HG03521 (cell line): ENCODE measurements around the gene CNPPD1.

Experiments
- ATAC-seq: cut with Tn5 transposase; IDR thresholded peaks from one replicate; pipeline ENCODE4 v1.9.1; 2021; ENCODE audit warnings: mild to moderate bottlenecking, moderate library complexity; ENCODE audit not compliant: unreplicated experiment

CNPPD1 gene

DNA sequence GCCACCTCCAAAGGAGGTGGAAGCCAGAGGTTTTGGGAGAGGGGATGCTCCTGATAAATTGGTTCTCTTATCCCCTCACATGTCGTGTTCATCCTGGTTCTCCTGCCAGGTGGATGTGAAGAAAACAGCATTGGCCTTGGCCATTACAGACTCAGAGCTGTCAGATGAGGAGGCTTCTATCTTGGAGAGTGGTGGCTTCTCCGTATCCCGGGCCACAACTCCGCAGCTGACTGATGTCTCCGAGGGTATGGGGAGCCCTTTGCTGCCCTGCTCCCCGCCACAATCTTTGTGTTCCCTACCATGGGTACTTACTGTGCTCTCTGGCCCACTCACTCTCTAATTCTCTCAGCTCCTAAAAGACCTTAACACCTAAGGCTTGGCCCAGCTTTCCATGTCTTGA, 4.8 kb upstream of the CNPPD1 start:
- no peak for ATAC-seq

DNA sequence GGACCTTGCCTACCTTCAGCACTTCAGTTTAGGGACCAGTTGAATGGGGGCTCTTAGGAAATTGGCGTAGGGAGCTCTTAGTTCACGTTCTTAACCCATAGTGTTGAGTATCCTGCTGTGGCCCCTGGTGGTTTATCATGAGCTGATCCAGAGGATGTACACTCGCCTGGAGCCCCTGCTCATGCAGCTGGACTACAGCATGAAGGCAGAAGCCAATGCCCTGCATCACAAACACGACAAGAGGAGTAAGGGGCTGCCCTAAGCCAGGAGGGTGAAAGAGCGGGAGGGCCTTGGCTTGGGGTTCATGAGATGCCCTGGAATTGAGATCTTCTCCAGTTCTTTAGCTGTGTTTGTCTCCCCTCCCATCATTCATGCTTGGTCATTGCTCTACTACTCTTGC, 4.2 kb upstream of the CNPPD1 start:
- ATAC-seq = no peak

DNA sequence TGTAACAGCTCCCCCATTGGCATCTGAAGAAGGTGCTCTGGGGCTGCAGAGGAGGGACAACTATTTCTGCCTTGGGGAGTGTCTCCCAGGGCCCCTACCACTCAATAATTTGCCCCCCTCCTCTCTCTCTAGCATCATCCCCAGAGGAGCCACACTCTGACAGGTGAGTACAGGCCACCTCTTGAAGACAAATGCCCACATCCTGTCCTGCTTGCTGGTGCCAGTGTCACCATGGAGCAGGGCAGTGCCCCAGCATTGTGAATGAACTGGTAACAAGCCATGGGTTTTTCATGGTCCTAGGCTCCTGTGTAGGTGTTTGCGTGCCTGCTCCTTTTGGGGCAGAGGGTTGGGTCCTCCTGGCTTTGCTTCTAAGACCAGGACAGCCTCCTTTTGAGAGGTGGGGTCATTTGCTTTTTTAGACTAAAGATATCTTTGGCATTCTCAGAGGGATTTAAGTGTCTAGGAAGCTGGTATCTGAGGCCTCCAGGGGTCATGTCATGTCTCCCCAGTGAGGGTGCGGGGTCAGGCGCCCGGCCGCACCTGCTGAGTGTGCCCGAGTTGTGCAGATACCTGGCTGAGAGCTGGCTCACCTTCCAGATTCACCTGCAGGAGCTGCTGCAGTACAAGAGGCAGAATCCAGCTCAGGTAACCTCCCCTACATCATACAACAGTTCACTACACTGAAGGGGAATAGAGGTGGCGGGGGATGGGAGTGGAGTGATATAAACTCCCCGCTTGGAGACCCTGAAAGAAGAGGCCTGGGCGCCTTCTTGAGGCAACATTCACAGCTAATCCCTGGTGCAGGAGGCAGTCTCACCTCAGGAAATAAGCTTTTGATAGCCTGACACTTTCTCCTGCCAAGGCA, 3.1 kb upstream of the CNPPD1 start:
- ATAC-seq = no peak

DNA sequence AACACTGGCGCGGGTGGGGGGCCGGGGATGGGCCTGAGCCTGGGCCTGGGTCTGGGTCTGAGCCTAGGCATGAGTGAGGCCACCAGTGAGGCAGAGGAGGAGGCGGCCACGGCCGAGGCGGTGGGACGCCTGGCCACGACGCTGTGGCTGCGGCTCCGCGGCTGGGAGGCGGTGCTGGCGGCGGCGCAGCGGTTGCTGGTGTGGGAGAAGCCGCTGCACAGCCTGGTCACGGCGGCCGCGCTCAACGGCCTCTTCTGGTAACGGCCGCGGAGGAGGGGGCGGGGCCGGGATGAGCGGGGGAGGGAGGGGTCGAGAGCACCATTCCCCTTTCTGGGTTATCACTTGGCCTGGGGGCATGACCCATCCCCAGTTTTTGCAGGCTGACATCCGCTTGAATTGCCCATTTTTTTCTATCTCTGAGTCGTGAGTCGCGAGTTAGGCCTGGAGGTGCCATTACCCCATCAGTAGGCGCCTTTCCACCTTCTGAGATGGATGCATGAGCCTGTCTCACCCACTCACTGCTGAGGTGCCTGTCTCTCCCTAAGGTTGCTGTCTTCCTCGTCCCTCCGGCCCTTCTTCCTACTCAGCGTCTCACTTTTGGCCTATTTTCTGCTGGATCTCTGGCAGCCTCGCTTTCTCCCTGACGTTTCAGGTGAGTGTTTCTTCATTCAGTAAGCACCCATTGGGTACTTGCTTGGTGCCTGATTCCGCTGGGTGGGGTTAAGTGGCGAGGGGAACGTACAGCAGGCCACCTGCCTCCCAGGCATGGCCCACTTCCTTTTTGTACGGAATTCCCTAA, 1.9 kb upstream of the CNPPD1 start:
- peak; percentile 19 for ATAC-seq

DNA sequence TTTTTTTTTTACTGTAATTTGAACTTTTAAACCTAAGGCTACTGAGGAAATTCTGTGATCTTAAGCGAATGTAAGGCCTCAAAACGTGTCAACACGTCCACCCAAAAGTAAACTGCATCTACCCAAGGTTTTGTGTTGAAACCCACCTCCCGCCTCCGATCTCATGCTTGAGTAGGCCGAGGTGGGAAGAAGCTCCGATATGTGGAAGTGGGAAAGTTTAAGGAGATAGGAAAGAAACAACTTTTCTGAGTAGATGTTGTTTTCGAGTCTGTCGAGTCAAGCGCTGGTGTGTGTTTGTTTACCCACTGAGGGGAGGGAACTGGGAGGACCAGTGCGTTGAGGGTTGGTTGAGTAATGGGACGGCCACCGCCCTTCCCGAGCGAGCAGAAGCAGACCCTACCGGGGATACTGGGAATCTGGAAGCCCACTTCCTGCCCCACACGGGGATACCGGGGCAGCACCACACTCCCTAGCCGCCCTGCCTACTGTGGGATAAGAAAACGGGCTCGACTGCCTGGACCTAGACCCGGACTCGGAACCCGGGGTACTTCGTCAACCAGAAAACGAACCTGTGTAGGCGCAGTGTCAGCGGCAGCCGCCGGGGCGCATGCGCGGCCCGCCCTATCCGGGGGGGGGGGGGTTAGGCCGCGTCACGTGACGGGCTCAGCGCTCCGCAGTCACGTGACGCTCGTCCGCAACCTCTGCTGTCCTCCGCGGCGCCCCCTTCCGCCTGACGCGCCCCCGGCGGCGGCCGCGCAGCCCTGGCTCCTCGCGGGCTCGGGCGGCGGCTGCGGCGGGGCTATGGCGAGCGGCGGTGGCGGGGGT, 1.0 kb upstream of the CNPPD1 start, which contains the start of gene RETREG2:
Gene RETREG2 (plus strand): TSS at position 724 of the 825 bp plus-strand sequence. CDS start 78 bp downstream, at position 802.
- ATAC-seq = peak; percentile 40

GRCh38 chr2:219175928-219176817, 552 bp downstream of the CNPPD1 start:
- peak; percentile 10 for ATAC-seq

DNA sequence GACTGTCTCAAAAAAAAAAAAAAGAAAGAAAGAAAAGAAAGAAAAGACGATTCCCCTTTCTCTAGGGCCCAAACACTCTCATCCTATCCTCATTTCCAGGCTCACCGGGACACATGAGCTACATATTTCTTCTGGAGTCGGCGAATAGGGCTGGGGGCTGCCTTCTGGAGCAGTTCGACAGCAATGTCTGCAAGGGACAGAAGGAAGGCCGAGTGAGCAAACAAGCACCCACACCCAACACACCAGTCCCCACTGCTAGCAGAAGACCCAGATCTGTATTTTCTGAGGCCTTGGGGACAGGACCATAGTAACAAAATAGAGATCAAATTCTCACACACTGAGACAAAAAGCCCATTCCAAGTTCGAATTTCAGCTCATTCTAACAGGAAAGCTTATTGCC, 1.2 kb downstream of the CNPPD1 start:
- ATAC-seq = no peak

DNA sequence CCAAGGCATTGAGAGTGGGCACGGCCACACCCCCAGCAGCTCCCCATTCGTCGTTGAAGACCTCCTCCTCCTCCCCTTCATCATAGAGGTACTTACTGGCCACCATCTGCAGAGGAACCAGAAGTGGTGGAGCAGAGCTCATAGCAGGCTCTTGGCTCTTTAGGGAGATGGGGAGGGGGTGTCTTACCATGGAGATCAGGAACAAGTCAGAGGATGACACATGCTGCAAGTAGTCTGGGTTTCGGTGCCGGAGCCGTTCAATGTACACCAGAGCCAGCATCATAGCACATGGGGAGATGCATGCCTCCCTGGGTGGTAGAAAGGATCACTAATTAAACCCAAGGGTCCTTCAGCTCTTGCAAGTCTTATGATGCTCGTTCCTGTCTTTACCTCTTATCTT, 1.9 kb downstream of the CNPPD1 start:
- ATAC-seq = no peak

DNA sequence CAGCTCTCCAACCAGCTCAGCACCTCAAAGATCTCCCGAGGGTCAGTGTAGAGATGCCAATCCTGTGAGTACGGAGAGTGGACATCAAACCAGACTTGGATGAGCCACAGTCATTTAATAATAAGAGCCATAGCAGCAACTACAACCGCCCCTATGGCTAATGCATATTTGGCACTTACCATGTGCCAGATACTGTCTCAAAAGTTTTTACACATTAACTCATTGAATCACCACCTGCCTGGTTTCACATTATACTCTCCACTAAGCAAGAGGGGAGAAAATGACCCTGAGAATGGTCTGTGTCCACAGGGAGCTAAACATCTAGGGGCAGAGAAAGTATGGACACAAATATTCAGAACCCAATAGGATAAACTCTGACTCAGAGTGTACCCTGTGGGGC, 2.6 kb downstream of the CNPPD1 start:
- no peak for ATAC-seq

- no peak for ATAC-seq
These were observed 3.5 kb downstream of the CNPPD1 start for GRCh38 chr2:219173176-219173575.

- ATAC-seq = no peak
These were observed 4.2 kb downstream of the CNPPD1 start for GRCh38 chr2:219172231-219173154.

DNA sequence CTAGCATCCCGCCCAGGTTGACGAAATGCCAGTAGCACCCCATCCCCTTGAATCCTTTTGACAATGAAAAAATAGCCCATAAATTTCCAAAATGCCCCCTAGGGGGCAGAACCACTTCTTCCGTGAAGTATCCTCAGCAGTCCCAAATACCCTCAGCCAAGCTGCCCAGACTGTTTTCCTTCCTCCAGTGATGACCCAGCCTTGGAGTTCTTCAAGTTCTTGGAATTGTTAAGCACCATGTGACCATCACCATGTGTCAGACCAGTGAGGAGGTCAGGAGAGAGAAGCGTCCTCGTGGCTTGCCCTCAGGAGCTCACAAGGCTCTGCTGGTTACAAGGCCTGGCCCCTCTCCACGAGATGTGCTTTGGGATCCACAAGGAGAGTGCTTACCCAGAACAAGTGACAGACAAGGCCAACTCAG, 5.5 kb downstream of the CNPPD1 start:
- no peak for ATAC-seq

GRCh38 chr2:219169930-219170654, 6.6 kb downstream of the CNPPD1 start, which contains the start of gene SLC23A3:
Gene SLC23A3, minus strand, starts transcription at chr2:219170029. Its CDS starts 45 bp downstream, at chr2:219169984.
- no peak for ATAC-seq

DNA sequence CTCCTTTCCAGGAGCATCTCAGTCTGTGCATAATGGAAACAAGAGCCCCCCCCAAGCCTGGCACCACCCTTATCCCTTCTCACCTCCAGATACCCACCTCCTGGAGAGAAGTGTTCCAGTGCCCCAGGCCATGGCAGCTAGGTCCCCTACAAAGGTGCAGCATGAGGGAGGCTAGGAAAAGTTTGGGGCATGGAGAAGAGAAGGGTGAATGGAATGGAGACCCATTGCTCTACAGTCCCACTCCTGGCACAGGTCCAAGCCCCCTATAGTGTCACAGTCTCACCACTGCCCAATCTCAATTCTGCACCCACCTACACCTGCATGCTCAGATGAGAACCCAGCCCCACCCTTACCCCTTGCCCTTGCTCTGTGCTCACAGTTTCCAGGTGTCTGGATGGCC, 7.8 kb downstream of the CNPPD1 start:
- ATAC-seq = no peak

DNA sequence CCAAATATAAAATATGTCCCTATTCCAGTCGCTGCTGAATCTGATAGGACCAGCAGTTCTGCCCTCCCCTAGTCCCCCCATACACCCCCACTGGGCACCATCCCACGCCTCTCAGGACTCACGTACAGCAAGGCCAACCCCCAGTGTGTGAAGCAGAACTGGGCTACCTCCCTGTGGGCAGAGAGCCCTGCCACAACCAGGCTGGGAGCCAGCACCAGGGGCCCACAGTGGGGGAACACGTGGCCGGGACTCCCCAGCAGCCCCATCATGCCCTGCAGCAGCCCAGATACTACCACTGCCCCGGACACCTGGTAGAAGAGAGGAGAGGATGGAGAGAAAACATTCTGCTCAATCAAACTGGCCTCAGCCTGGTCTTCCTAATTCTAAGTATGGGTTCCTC, 8.2 kb downstream of the CNPPD1 start:
- ATAC-seq = no peak

- no peak for ATAC-seq
These were observed 8.7 kb downstream of the CNPPD1 start for GRCh38 chr2:219167997-219168396.

GRCh38 chr2:219165058-219165911, 11.4 kb downstream of the CNPPD1 start:
- ATAC-seq = no peak
